B cell (primary cell): Measurements from ENCODE around the gene COG5. TPM values are rescaled to one million over a fixed set of nuclear protein-coding genes. Genes with fewer than 3 reads are reported as not detected.

Experiments
- ATAC-seq: fragments of 200-7000 bp; cut with Tn5 transposase; one replicate; pipeline ENCODE4 v1.10.0; 2021; ENCODE audit warnings: low read depth, mild to moderate bottlenecking, moderate number of reproducible peaks, moderate library complexity
- CTCF ChIA-PET: fragments of 350-600 bp; sonication (Branson Sonifier 250); formaldehyde crosslinking; loops from one replicate; lab custom pipeline; 2021; ENCODE audit warnings: antibody characterized with exemption, inconsistent platforms; lab: Charles Lee
- POLR2A ChIA-PET: fragments of 350-600 bp; sonication (Branson Sonifier 250); formaldehyde crosslinking; loops from one replicate; lab custom pipeline; 2021; ENCODE audit warnings: antibody characterized with exemption; lab: Charles Lee
- DNase-seq: peaks from one replicate; pipeline ENCODE4 v3.0.0; 2013
- H2AFZ ChIP-seq: 2 replicates; pipeline ENCODE4 v1.6.1; 2012; ENCODE audit warnings: mild to moderate bottlenecking, low read depth, low read length; ENCODE audit not compliant: insufficient read depth, poor library complexity, severe bottlenecking
- H3K27ac ChIP-seq, 2 donors: 1 replicate in 1 of 2; 2 replicates in 1 of 2; pipeline ENCODE4 v1.5.1; 2012 to 2013; ENCODE audit warnings: low read length in 2 of 2, mild to moderate bottlenecking in 2 of 2, moderate library complexity in 1 of 2
- H3K27me3 ChIP-seq, 4 experiments: fragments of 200-600 bp in 1 of 4; sonication (generic) in 1 of 4; replicated peaks in 1 of 4; 1 replicate in 2 of 4; 2 replicates in 2 of 4; pipeline versions ENCODE4 v1.6.1 to v1.7.0; 2013 to 2016; ENCODE audit warnings: low read length in 3 of 4, mild to moderate bottlenecking in 2 of 4, mixed read lengths in 1 of 4, moderate library complexity in 1 of 4; ENCODE audit not compliant: insufficient read depth in 4 of 4, control insufficient read depth in 3 of 4; ENCODE audit errors: control extremely low read depth in 1 of 4
- H3K36me3 ChIP-seq, 2 experiments: replicated peaks in 1 of 2; 1 replicate in 1 of 2; 2 replicates in 1 of 2; pipeline versions ENCODE4 v1.6.1 to v1.7.1; 2013; ENCODE audit warnings: low read length in 1 of 2; ENCODE audit not compliant: insufficient read depth in 2 of 2, control insufficient read depth in 1 of 2; ENCODE audit errors: control extremely low read depth in 1 of 2, extremely low read depth in 1 of 2
- H3K4me1 ChIP-seq, 2 donors: fragments of 200-600 bp in 1 of 2; sonication (generic) in 1 of 2; 1 replicate in 1 of 2; 2 replicates in 1 of 2; pipeline versions ENCODE4 v1.5.1 to v1.6.1; 2013 to 2017; ENCODE audit warnings: low read length in 2 of 2; ENCODE audit not compliant: control insufficient read depth in 2 of 2, insufficient read depth in 2 of 2
- H3K4me2 ChIP-seq: replicated peaks from 2 replicates; pipeline ENCODE3; 2012; ENCODE audit warnings: mild to moderate bottlenecking, low read depth, low read length; ENCODE audit not compliant: poor library complexity, severe bottlenecking
- H3K4me3 ChIP-seq, 5 experiments: fragments of 200-600 bp in 1 of 5; sonication (generic) in 1 of 5; 1 replicate in 3 of 5; 2 replicates in 2 of 5; pipeline versions ENCODE4 v1.5.1 to v1.7.0; 2011 to 2016; ENCODE audit warnings: low read length in 4 of 5, mild to moderate bottlenecking in 4 of 5, low read depth in 2 of 5, control low read depth in 1 of 5, moderate library complexity in 1 of 5; ENCODE audit not compliant: insufficient read depth in 1 of 5; ENCODE audit errors: control extremely low read depth in 1 of 5, extremely low read depth in 1 of 5
- H3K79me2 ChIP-seq: fragments of 200-600 bp; sonication (generic); one replicate; pipeline ENCODE4 v1.6.0; 2016; ENCODE audit warnings: low read length; ENCODE audit not compliant: control insufficient read depth, insufficient read depth
- H3K9ac ChIP-seq: fragments of 200-600 bp; sonication (generic); 2 replicates; pipeline ENCODE4 v1.6.1; 2017; ENCODE audit warnings: mild to moderate bottlenecking, low read length, moderate library complexity
- H3K9me3 ChIP-seq, 3 donors: one replicate each; pipeline versions ENCODE4 v1.6.1 to v1.7.1; 2013; ENCODE audit warnings: low read length in 2 of 3; ENCODE audit not compliant: control insufficient read depth in 2 of 3, insufficient read depth in 1 of 3; ENCODE audit errors: control extremely low read depth in 1 of 3
- H4K20me1 ChIP-seq: 2 replicates; pipeline ENCODE4 v1.6.0; 2012; ENCODE audit warnings: mild to moderate bottlenecking, low read length; ENCODE audit not compliant: insufficient read depth, control insufficient read depth, poor library complexity, severe bottlenecking
- H3K27ac Mint-ChIP-seq: one replicate; pipeline ENCODE4 v1.8.0; 2021; ENCODE audit warnings: mixed read lengths
- H3K27me3 Mint-ChIP-seq: one replicate; pipeline ENCODE4 v1.8.0; 2021; ENCODE audit warnings: mixed read lengths
- H3K4me1 Mint-ChIP-seq: one replicate; pipeline ENCODE4 v1.8.0; 2021; ENCODE audit warnings: mixed read lengths
- H3K4me3 Mint-ChIP-seq: one replicate; pipeline ENCODE4 v1.8.0; 2021; ENCODE audit warnings: mixed read lengths
- H3K9me3 Mint-ChIP-seq: one replicate; pipeline ENCODE4 v1.8.0; 2022; ENCODE audit warnings: mixed read lengths; ENCODE audit not compliant: insufficient read depth
- CTCF ChIP-seq: fragments of 200-600 bp; IDR thresholded peaks from one replicate; pipeline ENCODE4 v1.8.0; 2022; ENCODE audit warnings: antibody characterized with exemption, mild to moderate bottlenecking
- EZH2 ChIP-seq: IDR thresholded peaks from 2 replicates; pipeline ENCODE4 v1.6.1; 2012; ENCODE audit warnings: borderline replicate concordance, low read depth, mild to moderate bottlenecking, moderate library complexity, low read length; ENCODE audit not compliant: insufficient read depth, poor library complexity, severe bottlenecking
- WGBS: methylation state at CpG from one replicate; pipeline ENCODE4 v1.1.5; 2013; ENCODE audit warnings: missing lambda C conversion rate; ENCODE audit not compliant: insufficient coverage; 5-methylcytosine and 5-hydroxymethylcytosine counted together
- intact Hi-C: fragments of 100-400 bp; cut with micrococcal nuclease; formaldehyde crosslinking; loops from one replicate; pipeline ENCODE4 v1.10.0; 2022
- polyA plus RNA-seq: library from polyadenylated mRNA; depleted of rRNA; stranded (reverse); fragments of >200 nt; gene quantifications from 2 replicates; pipeline ENCODE4 v1.2.3, GENCODE V29; 2012
- total RNA-seq, 2 donors: library from RNA; stranded (reverse); fragments of 120-200 nt in 1 of 2; gene quantifications; 1 replicate in 1 of 2; 2 replicates in 1 of 2; pipeline versions ENCODE4 v1.2.3 to v1.2.4, GENCODE V29; 2013 to 2022

The COG5 gene
- total and polyA plus RNA-seq, 2 donors (not counting 1 experiment from before 2014, with no cell fraction given): 7.0 to 73.0 TPM

GRCh38 chr7:107294182-107294581 lies 269.5 kb downstream of the COG5 start:
- H3K27me3 Mint-ChIP-seq: no peaks in the 10 kb centered on the region
- POLR2A ChIA-PET: no interaction called here
- Histone ChIP-seq H3K4me3 (no peak overlapping the region), H2AFZ (no peak overlapping the region), H3K27me3 (no peaks in the 10 kb centered on the region), H3K36me3 (peaks cover 0 to 26% of the 10 kb centered on the region in 2 experiments), H3K9ac (no peak overlapping the region), H3K4me1 (no peaks in the 10 kb centered on the region), H3K79me2 (no peaks in the 10 kb centered on the region), H3K4me2 (no peak overlapping the region), H3K9me3 (no peaks in the 10 kb centered on the region), H3K27ac (no peak overlapping the region), H4K20me1 (no peaks in the 10 kb centered on the region)
- H3K9me3 Mint-ChIP-seq: no peaks in the 10 kb centered on the region
- no peaks in the 10 kb centered on the region for H3K4me1 Mint-ChIP-seq
- DNase-seq: no peak
- TF ChIP-seq CTCF (no peak), EZH2 (no peak)
- no peak overlapping the region for H3K27ac Mint-ChIP-seq
- ATAC-seq: no peak
- 100% methylated on average over 1 of the region's 1 CpG for WGBS
- intact Hi-C loops: no loop called here
- CTCF ChIA-PET: no interaction called here
- no peak overlapping the region for H3K4me3 Mint-ChIP-seq

- ATAC-seq: no peak
- Mint-ChIP-seq H3K27ac (no peak overlapping the region), H3K4me1 (no peaks in the 10 kb centered on the region), H3K27me3 (no peaks in the 10 kb centered on the region), H3K9me3 (no peaks in the 10 kb centered on the region), H3K4me3 (no peak overlapping the region)
- H3K36me3 ChIP-seq: peaks cover 0 to 26% of the 10 kb centered on the region in 2 experiments
- no peak overlapping the region for H2AFZ ChIP-seq
- ChIA-PET POLR2A (no interaction called here), CTCF (no interaction called here)
- H3K79me2 ChIP-seq: no peaks in the 10 kb centered on the region
- no peak overlapping the region for H3K27ac ChIP-seq
- no peaks in the 10 kb centered on the region for H3K9me3 ChIP-seq
- H4K20me1 ChIP-seq: no peaks in the 10 kb centered on the region
- no peak overlapping the region for H3K4me3 ChIP-seq
- WGBS: no CpG with 5 or more reads among the region's 2 CpGs
- intact Hi-C loops: no loop called here
- TF ChIP-seq CTCF (no peak), EZH2 (no peak)
- H3K4me2 ChIP-seq: no peak overlapping the region
- no peaks in the 10 kb centered on the region for H3K4me1 ChIP-seq
- H3K27me3 ChIP-seq: no peaks in the 10 kb centered on the region
- no peak overlapping the region for H3K9ac ChIP-seq
- no peak for DNase-seq
Observed at GRCh38 chr7:107292591-107292990, 271.1 kb downstream of the COG5 start.
